Ovary (tissue), 3 donors: ENCODE measurements around the gene NOP53.

Experiments
- EP300 ChIP-seq: sonication (generic); formaldehyde crosslinking; IDR thresholded peaks from one replicate; pipeline ENCODE4 v1.6.1; 2017; ENCODE audit warnings: antibody characterized with exemption
- POLR2A ChIP-seq: fragments of 450-650 bp; IDR thresholded peaks from one replicate; pipeline ENCODE4 v1.6.1; 2017; ENCODE audit warnings: antibody characterized with exemption, mild to moderate bottlenecking, moderate library complexity
- TF ChIP-seq, protein P1 (sequence below), 3 donors: fragments of 450-650 bp in 2 of 3; fragments of 200-600 bp in 1 of 3; IDR thresholded peaks; one replicate each; pipeline versions ENCODE4 v1.5.1 to v1.8.0; 2016 to 2022; ENCODE audit warnings: antibody characterized with exemption in 3 of 3, mild to moderate bottlenecking in 1 of 3
- donor health status: DM: no; HTN: no; CAD: no.

DNA sequence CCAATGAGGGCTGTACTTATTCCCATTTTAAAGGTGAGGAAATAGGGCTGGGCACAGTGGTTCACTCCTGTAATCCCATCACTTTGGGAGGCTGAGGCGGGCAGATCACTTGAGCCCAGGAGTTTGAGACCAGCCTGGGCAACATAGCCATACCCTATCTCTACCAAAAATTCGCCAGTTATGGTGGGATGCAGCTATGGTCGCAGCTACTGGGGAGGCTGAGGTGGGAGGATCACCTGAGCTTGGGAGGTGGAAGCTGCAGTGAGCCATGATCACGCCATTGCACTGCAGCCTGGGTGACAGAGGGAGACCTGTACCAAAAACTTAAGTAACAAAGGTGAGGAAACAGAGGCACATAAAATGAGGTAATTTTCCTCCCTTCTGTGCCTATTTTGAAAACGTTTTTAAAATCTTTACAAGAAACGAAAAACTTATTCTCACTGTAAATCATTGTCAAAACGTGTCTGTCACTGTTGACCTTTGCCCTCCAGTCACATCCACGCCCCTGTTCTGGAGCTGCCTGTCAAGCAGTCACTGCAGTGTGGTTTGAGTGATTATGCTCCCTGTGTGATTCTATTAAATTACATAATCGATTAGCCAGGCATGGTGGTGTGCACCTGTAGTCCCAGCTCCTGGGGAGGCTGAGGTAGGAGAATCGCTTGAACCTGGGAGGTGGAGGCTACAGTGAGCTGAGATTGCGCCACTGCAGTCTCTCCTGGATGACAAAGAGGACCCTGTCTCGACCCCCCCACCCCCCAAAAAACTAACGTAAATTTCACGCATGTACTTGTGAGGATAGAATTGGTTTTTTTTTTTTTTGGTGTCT is 12.5 kb downstream of the NOP53 start:
- TF ChIP-seq, protein P1, sequence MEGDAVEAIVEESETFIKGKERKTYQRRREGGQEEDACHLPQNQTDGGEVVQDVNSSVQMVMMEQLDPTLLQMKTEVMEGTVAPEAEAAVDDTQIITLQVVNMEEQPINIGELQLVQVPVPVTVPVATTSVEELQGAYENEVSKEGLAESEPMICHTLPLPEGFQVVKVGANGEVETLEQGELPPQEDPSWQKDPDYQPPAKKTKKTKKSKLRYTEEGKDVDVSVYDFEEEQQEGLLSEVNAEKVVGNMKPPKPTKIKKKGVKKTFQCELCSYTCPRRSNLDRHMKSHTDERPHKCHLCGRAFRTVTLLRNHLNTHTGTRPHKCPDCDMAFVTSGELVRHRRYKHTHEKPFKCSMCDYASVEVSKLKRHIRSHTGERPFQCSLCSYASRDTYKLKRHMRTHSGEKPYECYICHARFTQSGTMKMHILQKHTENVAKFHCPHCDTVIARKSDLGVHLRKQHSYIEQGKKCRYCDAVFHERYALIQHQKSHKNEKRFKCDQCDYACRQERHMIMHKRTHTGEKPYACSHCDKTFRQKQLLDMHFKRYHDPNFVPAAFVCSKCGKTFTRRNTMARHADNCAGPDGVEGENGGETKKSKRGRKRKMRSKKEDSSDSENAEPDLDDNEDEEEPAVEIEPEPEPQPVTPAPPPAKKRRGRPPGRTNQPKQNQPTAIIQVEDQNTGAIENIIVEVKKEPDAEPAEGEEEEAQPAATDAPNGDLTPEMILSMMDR (IDR thresholded peaks at IDR 0.05), result no peak
- TF ChIP-seq EP300 (no peak), POLR2A (no peak)
